ENCODE data around the gene IGF2.

Gene IGF2

DNA sequence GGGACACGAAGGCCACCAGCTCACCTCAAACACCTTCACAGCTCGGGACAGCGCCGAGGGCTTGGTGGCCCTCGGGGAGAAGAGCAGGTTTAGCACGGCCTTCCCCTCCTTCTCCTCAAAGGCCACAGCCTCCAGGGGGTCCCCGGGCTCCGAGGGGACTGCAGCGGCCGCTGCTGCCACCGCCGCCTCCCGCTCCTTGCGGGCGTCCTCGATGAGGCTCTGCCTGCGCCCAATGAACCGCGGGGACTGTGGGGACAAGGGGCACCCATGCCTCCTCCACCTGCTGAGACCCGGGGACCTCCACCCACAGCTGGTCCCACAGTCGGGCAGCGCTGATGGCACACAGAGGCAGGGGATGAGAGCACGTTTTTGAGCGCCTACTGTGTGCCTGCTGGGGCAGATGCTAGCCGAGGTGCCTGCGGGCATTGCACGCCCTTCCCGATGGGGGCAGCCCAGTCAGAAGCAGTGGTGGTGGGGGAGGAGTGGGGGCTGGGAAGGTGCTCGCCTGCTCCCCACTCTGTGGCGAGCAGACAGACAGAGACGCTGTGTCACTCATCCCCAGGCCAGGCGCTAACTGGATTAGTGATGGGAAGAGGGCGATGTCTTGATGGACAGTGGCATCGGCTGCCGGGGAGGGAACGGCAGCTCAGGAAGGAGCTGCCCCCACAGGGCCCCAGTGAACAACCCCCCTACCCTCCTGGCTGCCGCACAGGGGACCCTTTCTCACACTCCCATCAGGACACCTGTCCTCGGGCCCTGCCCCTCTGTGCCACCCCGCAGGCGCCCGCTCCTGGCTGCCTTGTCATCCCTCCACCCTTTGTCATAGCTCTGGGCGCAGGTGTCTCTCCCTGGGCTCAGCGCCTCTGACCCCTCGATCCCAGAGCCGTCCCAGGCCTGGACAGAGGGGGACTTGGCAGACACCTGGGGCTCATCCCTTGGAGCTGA is 30.7 kb upstream of the IGF2 start:
- no peak for DNase-seq

DNA sequence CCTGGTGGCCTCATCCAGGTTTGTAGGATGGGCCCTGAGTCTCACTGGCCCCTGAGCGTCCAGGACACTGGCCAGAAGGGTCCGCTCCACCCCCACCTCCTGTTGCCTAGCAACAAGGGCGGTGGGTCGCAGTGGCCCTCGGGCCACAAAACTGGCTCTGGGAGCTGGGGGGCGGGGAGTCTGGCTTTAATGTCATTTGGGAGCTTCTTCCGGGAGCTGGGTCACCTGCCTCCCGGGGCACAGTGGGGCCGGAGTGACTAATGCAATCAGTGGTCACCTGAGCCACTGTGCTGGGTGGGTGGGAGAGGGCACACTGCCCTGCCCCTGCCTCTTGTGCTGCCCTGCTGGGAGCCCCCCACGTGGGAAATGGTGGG is 29.8 kb upstream of the IGF2 start:
- no peak for DNase-seq

DNA sequence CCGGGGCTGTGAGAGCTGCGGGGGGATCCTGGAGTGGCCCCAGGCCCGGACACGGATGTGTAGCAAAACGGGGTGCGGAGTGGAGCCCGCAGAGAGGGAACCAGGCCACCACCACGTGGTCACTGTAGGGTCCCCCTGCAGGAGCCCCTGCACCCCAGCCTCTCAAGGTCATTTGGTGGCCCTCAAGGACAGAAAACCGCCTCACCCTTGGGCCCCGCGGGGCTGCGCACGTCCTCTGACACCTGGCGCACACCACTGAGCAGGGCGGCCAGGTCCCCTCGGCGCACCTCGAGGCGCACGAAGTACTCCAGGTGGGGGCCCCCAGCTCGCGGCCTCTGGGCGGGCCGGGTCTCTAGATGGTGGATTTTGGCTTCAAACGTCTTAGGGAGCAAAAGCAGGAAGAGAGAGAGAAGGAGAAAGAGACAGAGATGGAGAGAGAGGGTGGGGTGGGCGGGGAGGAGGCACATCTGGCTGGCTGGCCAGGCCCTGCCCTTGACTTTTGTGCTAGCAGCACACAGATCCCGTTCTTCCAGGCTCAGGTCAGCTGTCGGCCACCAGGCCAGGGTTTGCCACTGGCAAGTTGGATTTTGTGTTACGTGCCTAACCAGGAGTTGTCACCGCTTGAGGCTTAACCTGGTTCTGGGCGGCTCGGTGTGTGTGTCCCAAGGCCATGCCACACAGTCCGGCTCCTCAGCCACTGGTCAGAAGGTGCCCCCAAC is 29.3 kb upstream of the IGF2 start:
- no peak for DNase-seq

DNA sequence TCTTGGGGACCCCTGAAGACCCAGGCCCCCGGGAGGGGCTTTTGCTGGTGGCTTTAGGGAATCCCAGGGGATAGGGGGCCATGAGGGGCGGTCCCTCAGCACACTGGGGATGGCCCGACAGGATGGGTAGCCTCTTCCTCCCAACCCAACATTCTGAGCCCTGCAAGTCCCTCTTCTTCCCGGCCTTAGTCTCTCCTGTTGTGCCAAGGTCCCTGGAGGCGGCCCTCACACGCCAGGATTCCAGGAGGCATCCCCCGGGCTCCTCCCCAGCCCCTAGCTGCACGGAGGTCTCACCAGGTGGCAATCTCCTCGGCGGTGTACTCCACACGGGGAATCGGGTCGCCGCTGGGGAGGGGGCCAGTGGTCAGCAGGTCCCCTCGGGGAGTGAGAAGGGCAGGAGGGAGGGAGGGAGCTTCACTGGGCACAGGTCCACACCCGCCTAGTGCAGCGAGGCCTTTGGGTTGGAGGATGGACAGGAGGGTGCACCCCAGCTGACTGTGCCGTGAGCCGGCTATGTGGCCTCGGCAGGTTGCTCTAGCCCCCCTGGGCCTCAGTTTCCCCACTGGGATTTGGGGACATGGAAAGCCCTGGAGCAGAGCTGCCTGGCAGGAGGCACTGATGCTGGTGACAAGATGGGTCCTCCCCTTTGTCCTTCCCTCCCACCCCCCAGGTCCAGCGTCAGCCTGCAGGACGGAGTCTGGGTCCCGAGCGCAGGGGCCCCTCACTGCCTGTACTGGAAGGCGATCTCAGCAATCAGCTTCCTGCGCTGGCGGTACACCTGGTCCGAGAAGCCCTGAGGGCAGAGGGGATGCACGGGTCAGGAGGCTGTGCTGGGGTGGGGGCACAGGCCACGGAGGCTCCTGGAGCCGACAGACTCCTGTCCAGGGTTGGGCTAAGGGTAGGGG is 28.2 kb upstream of the IGF2 start:
- DNase-seq, result no peak

DNA sequence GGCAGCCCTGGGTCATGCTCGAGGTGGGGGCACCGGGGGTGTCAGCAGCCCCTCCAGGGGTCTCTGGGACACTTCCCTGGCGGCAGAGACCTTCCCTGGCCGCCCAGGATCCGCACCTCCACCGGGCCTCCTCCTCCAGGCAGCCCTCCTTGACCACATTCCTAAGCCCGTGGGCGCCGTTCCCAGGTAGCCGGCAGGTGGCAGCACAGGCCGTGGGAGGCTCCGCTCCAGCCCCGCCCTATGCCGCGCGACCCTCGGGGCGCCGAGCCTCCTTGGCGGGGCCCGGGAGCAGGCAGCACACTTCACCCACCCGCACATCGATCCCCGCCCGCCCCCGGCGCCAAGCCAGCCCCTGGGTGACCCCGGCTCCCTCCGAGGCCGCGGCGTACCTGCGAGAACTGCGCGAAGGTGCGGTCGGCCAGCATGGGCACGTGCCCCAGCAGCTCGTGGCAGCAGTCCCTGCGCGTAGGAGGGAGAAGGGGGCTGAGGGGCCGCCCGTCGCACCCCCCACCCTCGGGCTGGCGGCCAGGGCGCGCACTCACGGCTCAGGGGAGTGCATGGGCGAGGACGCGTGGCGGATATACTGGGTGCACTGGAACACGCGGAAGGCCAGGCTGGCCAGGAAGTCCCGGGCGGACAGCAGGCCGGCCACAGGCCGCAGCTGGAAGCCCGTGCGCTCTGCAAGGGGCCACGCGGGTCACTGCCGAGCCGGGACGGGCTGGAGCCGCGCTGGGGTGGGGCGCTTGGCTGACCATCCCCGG is 27.1 kb upstream of the IGF2 start:
- DNase-seq, result no peak

DNA sequence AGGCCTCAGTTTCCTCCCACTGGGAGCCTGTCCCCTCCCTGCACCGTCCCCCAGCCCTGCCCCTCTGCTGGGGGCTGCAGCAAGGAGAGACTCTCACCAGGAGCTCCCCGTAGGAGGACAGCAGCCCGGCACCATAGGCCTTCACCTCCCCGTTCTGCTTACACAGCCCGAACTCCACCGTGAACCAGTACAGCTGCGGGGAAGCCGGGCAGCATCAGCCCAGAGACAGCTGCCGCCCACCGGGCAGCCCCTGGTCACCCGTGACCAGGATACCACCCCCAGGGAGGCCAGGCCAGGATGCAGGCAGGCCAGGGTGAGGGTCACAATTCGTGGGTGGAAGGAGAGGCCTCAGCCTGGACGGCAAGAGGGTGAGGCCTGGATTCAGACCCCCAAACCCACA is 26.4 kb upstream of the IGF2 start:
- DNase-seq, result no peak

DNA sequence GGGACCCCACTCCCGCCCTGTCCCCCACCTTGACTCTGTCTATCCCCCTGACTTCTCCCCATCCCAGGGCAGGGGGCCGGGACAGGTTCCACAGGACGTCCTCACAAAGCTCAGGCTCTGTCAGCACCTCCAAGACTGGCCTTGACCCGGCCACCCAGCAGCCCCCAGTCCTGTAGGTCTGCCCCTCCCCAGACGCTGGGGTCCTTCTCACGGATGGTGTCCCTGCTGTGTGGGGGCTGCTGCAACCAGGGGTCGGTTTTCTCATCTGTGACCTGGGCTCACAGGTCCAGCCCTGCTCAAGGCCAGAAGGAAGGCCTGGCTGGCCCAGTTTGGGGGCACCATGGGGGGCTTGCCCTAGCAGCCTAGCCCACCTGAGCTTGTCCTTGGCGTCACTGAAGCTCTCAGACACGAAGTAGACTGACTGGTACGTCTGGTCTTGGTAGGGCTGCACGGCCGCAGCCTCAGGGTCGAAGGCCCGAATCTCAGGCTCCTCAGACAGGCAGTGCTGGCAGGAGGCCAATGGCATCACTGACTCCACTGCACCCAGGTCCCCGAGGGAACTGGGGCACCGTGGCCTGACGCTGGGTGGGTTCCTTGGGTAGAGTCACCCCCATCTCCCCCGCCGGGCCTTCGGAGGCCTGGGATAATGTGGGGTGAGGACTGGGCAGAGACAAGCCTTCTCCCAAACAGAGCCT is 25.8 kb upstream of the IGF2 start:
- DNase-seq, result no peak

DNA sequence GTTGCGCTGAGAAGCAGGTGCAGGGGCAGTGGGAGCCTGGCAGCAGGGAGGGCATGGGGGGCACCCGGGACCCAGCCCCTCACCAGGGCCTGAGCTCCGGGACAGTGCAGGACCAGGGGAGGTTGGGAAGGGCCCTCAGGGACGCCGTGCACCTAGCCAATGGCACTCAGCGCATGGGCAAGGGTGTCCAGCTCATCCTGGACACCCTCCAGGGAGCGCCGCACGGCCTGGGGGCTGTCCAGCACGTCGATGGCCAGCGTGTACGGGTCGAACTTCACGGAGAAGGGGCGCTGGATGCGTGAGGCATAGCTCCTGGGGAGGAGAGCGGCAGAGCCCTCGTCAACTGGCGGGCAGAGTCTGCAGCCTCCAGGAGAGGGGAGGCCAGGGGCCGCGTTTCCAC is 24.9 kb upstream of the IGF2 start:
- DNase-seq, result no peak

DNA sequence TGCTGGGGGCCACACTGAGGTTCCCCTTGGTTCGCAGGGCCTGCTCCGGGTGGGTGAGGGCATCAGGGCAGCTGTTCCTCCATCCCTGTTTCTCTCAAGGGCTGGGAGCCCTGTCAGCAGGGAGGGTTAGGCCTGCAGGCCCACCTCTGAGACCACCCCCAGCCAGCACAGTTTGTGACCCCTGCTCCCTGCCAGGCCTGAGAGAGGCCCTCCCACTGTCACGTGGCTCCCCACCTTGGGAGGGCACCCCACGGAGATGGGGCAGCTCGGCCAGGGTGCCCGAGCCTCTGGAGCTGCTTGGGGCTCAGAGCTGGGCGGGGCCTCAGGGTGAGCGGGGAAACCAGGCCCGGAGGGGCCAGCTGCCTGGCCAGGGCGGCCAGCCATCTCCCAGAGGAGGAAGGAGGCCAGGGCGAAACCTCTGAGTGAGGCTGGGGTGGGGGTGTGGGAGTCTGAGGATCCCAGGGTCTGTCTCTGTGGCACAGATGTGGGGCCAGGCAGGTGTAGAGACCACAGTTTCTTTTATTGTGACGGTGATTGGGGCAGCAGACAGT is 24.3 kb upstream of the IGF2 start:
- DNase-seq, result no peak

DNA sequence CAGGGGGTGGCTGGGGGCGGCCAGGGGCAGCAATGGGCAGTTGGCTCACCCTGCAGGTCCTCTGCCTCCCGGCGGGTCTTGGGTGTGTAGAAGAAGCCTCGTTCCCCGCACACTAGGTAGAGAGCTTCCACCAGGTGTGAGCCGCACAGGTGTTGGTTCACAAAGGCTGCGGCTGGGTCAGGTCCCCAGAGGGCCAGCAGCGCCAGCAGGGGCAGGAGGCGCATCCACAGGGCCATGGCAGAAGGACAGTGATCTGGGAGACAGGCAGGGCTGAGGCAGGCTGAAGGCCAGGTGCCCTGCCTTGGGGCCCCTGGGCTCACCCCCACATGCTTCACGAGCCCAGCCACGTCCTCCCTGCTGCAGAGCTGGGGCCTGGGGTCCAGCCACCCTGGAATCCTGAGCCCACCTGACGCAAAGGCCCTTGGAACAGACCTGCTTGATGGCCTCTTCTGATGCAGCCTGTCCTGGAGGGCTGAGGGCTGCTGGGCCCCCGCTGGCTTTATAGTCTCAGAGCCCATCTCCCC is 21.6 kb upstream of the IGF2 start, which contains the start of gene INS:
Gene INS, minus strand, starts transcription at position 474 of the 524 bp plus-strand sequence. Its CDS starts 238 bp downstream, at position 236.
- no peak for DNase-seq

DNA sequence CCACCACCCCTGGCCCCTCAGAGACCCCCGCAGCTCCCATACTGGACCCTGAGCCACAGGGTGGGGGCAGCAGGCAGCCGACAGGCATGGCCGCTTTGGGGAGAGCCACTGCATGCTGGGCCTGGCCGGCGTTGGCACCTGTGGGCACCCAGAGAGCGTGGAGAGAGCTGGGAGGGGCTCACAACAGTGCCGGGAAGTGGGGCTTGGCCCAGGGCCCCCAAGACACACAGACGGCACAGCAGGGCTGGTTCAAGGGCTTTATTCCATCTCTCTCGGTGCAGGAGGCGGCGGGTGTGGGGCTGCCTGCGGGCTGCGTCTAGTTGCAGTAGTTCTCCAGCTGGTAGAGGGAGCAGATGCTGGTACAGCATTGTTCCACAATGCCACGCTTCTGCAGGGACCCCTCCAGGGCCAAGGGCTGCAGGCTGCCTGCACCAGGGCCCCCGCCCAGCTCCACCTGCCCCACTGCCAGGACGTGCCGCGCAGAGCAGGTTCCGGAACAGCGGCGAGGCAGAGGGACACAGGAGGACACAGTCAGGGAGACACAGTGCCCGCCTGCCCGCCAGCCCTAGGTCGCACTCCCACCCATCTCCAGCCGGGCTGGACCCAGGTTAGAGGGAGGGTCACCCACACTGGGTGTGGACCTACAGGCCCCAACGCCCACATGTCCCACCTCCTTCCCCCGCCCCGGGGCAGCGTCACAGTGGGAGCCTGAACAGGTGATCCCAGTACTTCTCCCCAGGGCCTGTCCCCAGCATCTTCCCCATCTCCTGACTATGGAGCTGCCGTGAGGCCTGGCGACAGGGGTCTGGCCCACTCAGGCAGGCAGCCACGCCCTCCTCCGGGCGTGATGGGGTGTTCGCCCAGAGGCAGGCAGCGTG is 20.6 kb upstream of the IGF2 start:
- no peak for DNase-seq

DNA sequence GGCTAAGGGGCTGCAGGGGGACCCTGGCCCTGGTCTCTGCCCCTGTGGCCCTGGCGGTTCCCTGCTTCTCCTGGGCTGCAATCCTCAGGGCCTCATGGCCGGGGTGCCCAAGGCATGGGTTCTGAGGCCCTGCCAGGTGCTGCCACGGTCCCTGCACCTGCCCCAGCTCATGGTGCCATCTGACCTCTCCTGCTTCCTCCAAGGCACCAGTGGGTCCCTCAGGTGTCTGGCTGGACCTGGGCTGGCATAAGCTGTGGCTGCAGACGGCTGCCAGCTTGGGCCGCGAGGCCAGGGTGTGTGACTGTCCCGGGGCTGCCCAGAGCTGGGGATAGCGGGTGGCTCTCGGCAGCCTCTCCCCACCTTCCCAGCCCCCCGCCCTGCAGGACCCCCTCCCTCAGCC is 19.8 kb upstream of the IGF2 start:
- DNase-seq, result no peak

DNA sequence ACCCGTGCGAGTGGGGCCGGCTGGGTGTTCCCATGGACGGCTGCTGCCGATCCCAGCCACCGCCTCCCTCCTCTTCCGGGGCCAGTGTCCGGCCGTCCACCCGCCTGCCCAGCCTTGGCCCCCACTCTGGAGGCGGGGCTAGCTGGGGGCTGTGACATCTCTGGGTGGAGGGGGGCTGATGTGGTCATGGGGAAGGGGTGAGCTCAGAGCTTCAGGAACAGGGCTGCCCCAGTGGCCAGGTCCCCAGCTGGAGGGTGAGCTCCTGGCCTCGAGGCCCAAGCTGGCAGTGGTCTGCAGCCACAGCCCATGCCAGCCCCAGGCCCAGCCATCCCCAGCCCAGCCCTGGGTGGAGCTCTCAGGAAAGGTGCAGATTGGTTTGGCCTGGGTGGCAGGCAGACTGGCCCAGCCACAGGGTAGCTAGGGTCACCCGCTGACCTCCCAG is 19.1 kb upstream of the IGF2 start:
- DNase-seq, result no peak

DNA sequence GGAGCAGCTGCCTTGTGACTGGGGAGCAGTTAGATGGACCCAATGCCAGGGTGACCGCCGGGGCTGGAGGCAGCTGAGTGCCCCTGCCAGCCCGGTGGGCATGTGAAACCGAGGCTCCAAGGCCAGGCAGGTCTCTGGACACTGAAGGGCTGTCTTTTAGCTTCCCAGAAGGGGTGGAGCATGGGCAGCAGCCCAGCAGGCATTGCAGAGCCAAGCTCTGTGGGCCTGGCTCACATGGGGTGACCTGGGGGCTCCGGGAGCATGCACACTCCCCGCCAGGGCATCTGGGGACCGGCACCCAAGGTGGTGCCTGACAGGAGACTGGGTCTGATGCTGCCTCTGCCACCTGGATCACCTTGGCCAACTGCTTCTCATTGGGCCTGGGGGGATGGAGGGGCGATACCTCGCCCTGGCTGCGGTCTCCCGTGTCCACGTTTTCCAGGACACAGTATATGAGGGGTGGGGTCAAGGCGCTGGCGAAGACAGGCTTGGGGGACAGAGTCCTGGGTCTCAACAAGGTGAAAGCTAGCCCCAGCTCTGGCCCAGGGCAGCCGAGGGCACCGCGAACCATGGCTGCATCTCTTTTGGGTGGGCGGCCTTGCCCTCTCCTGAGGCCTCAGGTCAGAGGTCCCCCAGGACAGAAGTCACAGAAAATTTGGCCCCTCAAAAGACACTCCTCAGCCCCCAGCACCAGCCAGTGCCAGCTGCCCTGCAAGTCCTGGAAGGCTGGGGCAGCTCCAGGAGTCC is 18.3 kb upstream of the IGF2 start:
- no peak for DNase-seq

DNA sequence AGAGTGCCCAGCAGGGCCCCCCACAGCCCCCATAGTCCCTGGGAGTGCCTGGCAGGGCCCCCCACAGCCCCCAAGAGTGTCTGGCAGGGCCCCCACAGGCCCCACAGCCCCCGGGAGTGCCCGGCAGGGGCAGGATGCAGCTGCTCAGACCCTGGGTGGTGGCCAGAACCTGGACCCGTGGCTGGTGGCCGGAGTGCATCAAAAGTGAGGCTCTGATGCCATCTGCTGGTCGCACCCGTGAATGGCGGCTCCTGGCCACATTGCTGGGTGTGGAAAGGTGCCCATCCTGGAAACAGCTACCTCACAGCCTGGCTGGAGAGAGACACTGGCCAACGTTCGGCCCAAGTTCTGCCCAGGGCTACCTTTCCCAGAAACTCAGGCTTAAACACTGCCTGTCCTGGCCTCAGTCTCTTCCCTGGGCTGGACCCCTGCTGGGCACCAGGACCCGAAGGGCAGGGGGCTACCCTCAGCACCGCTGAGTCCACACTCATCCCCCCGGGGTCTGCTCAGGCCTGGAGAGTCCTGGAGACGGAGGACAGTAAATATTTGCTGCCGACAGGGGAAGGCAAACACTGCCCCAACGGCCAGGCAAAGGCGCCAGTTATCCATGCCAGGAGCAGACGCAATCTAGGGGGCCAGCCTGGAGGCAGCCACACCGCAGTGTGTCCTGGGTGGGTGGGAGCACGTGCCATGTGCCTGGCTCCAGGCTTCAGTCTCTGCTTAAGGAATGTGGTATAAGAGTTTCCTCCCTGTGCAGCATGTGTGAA is 17.4 kb upstream of the IGF2 start:
- no peak for DNase-seq

DNA sequence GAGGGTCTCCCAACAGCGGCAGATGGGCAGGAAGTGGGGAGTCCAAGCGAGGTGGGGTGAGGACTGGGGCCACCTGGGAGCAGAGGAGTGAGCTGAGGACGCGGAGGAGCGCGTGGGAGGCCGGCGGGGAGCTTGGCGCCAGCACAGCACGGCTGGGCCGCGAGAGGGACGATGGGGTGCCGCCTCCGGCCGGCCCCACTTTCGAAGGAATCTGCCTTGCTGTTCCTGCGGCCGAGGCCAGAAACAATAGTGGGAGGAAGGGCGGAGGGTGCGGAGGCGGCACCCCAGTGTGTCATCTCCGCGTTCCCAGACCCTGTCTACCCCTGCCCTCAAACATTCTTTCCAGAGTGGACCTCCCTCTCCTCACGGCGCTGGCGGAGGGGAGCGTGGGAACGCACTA is 16.3 kb upstream of the IGF2 start:
- no peak for DNase-seq

DNA sequence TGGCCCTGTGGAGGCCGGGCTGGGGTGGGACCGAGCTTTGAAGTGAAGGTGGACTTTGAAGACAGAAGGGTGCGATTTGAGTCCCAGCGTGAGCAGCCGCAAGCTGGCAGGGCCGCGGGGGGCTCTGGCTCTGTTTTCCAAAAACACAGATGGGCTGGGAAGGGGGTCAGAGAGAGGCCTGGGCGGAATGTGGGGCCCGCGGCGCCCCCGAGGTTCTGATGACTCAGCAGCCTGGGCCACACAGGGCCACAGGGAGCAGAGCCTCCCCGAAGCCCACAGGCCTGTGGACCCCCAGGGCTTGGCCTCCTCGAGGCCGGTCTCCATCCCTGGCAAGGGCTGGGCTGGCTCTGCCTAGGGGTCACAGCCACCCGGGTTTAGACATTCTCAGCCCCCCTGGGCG is 15.7 kb upstream of the IGF2 start:
- DNase-seq, result no peak

DNA sequence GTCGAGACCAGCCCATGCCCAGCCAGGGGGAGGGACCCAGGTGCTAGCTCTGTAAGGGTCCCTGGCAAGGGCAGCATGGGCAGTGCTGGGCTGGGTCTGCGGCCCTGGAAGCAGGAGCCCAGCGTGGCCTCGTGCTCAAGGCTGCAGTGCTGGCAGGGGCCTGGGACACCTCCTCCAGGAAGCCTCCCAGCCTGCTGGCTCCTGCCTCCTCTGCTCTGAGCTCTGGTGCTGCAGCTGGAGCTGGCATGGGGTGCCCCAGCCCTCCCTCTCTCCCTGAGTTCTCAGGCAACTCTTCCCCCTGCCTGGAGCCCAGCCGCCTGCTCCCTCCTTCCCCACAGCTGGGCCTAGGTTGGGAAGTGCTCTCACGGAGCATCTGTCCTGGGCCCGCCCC is 15.0 kb upstream of the IGF2 start:
- no peak for DNase-seq
